ENCODE results near the gene CALN1. TPM values are rescaled to one million over a fixed set of nuclear protein-coding genes. Genes with fewer than 3 reads are reported as not detected.
"Not testable (repeated sequence)": the region's sequence is repeated elsewhere in the genome, so short reads cannot be mapped to it uniquely, and the experiment has no call there.

The CALN1 gene
- total RNA-seq, 2 donors from 2014 or later, result 1.1 to 1.2 TPM

GRCh38 chr7:71937840-71938371 lies 474.2 kb downstream of the CALN1 start:
- DNase-seq (ENCODE audit: low spot score), result no peak
- no peaks in the 10 kb centered on the region for H3K9me3 ChIP-seq
- no peaks in the 10 kb centered on the region for H3K27me3 ChIP-seq (replicated peaks; ENCODE audit: insufficient read depth)
- H3K4me3 ChIP-seq, result no peak overlapping the region
- no peaks in the 10 kb centered on the region for H3K36me3 ChIP-seq
- TF ChIP-seq POLR2A (IDR thresholded peaks at IDR 0.05), result no peak
- no peak for TF ChIP-seq CTCF (IDR thresholded peaks at IDR 0.05)
- no peak for TF ChIP-seq POLR2AphosphoS5 (IDR thresholded peaks at IDR 0.05)
- WGBS, result 50% methylated on average over 4 of the region's 4 CpGs
- H3K27ac ChIP-seq, result no peak overlapping the region
- no peaks in the 10 kb centered on the region for H3K4me1 ChIP-seq (replicated peaks)
- intact Hi-C loops (cut with DNase I), result no loop called here

DNA sequence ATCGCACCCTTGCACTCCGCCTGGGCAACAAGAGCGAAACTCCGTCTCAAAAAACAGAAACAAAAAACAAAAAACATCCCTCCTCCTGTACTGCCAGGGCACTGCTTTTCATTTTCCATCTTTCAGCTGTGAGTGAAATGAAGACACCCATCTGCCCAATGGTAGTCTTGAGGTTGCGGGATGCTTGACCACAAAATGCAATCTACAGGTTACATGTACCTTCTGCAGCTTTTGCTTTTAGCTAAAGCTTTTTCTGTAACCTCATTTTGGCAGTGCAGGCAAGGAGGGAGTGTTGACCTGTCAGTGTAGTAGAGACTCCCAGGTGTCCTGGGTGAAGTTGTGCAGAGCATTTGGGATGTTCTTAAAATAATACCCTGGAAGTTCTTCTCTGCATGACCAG lies 476.5 kb downstream of the CALN1 start:
- Histone ChIP-seq H3K36me3 (no peaks in the 10 kb centered on the region), H3K27me3 (replicated peaks; ENCODE audit: insufficient read depth) (no peaks in the 10 kb centered on the region), H3K9me3 (no peaks in the 10 kb centered on the region), H3K4me3 (no peak overlapping the region), H3K27ac (no peak overlapping the region), H3K4me1 (replicated peaks) (no peaks in the 10 kb centered on the region)
- intact Hi-C loops (cut with DNase I), result no loop called here
- no peak for DNase-seq (ENCODE audit: low spot score)
- 94% methylated on average over 5 of the region's 5 CpGs for WGBS
- TF ChIP-seq CTCF (IDR thresholded peaks at IDR 0.05) (no peak), POLR2AphosphoS5 (IDR thresholded peaks at IDR 0.05) (no peak), POLR2A (IDR thresholded peaks at IDR 0.05) (no peak)

- WGBS, result 72% methylated on average over 7 of the region's 7 CpGs
- intact Hi-C loops (cut with DNase I), result no loop called here
- no peak for DNase-seq (ENCODE audit: low spot score)
- Histone ChIP-seq H3K27me3 (replicated peaks; ENCODE audit: insufficient read depth) (no peaks in the 10 kb centered on the region), H3K4me3 (no peak overlapping the region), H3K9me3 (no peaks in the 10 kb centered on the region), H3K4me1 (replicated peaks) (no peaks in the 10 kb centered on the region), H3K27ac (no peak overlapping the region), H3K36me3 (no peaks in the 10 kb centered on the region)
- no peak for TF ChIP-seq POLR2A (IDR thresholded peaks at IDR 0.05)
- no peak for TF ChIP-seq CTCF (IDR thresholded peaks at IDR 0.05)
- no peak for TF ChIP-seq POLR2AphosphoS5 (IDR thresholded peaks at IDR 0.05)
Measured at GRCh38 chr7:71933426-71933825, 478.7 kb downstream of the CALN1 start.

- intact Hi-C loops (cut with DNase I), result no loop called here
- WGBS, result 72% methylated on average over 7 of the region's 7 CpGs
- Histone ChIP-seq H3K9me3 (no peaks in the 10 kb centered on the region), H3K36me3 (no peaks in the 10 kb centered on the region), H3K27ac (no peak overlapping the region), H3K27me3 (replicated peaks; ENCODE audit: insufficient read depth) (no peaks in the 10 kb centered on the region), H3K4me1 (replicated peaks) (no peaks in the 10 kb centered on the region), H3K4me3 (no peak overlapping the region)
- DNase-seq (ENCODE audit: low spot score), result no peak
- TF ChIP-seq CTCF (IDR thresholded peaks at IDR 0.05) (no peak), POLR2A (IDR thresholded peaks at IDR 0.05) (no peak), POLR2AphosphoS5 (IDR thresholded peaks at IDR 0.05) (no peak)
Measured at GRCh38 chr7:71925663-71926062, 486.5 kb downstream of the CALN1 start.

GRCh38 chr7:71914204-71914603 lies 497.9 kb downstream of the CALN1 start:
- intact Hi-C loops (cut with DNase I); H3K9me3 ChIP-seq; DNase-seq (ENCODE audit: low spot score); H3K36me3 ChIP-seq; H3K27ac ChIP-seq; H3K27me3 ChIP-seq (replicated peaks; ENCODE audit: insufficient read depth); H3K4me1 ChIP-seq (replicated peaks); H3K4me3 ChIP-seq: not testable (repeated sequence)
- 96% methylated on average over 4 of the region's 4 CpGs for WGBS

All from prostate gland (tissue), 2 donors.